Liver (tissue), 9 donors: ENCODE measurements around the gene RILP. TPM values are rescaled to one million over a fixed set of nuclear protein-coding genes. Genes with fewer than 3 reads are reported as not detected.

Source experiments
- DNase-seq: peaks from one replicate; pipeline ENCODE4 v3.0.0-alpha.2; 2017; ENCODE audit warnings: low spot score
- H3K27ac ChIP-seq, 2 donors: one replicate each; pipeline ENCODE4 v1.7.0; 2013; ENCODE audit warnings: inconsistent platforms in 2 of 2, low read length in 2 of 2, control low read depth in 1 of 2, low read depth in 1 of 2, mild to moderate bottlenecking in 1 of 2
- H3K27me3 ChIP-seq, 4 donors: one replicate each; pipeline versions ENCODE4 v1.6.1 to v1.7.0; 2013; ENCODE audit warnings: low read length in 3 of 4, inconsistent platforms in 1 of 4, mild to moderate bottlenecking in 1 of 4, moderate library complexity in 1 of 4; ENCODE audit not compliant: control insufficient read depth in 4 of 4, insufficient read depth in 4 of 4
- H3K36me3 ChIP-seq, 4 donors: one replicate each; pipeline versions ENCODE4 v1.6.1 to v1.7.0; 2013; ENCODE audit warnings: low read length in 3 of 4, mild to moderate bottlenecking in 3 of 4, low read depth in 1 of 4, moderate library complexity in 1 of 4; ENCODE audit not compliant: control insufficient read depth in 4 of 4, insufficient read depth in 3 of 4
- H3K4me1 ChIP-seq, 4 donors: one replicate each; pipeline versions ENCODE4 v1.6.1 to v1.7.0; 2013; ENCODE audit warnings: low read length in 3 of 4, mild to moderate bottlenecking in 3 of 4, moderate library complexity in 1 of 4; ENCODE audit not compliant: control insufficient read depth in 4 of 4, insufficient read depth in 4 of 4
- H3K4me3 ChIP-seq, 3 donors: one replicate each; pipeline versions ENCODE4 v1.6.1 to v1.7.0; 2013; ENCODE audit warnings: low read length in 3 of 3, control low read depth in 1 of 3, low read depth in 1 of 3, mild to moderate bottlenecking in 1 of 3
- H3K9ac ChIP-seq, 2 donors: one replicate each; pipeline ENCODE4 v1.7.0; 2013; ENCODE audit warnings: low read length in 2 of 2, mild to moderate bottlenecking in 2 of 2, moderate library complexity in 2 of 2, control low read depth in 1 of 2, low read depth in 1 of 2
- H3K9me3 ChIP-seq, 4 donors: one replicate each; pipeline versions ENCODE4 v1.6.1 to v1.7.0; 2013; ENCODE audit warnings: low read length in 3 of 4; ENCODE audit not compliant: control insufficient read depth in 4 of 4
- ATF3 ChIP-seq: IDR thresholded peaks from 2 replicates; pipeline ENCODE4 v1.6.1; 2016; ENCODE audit warnings: antibody characterized with exemption
- EGR1 ChIP-seq, 2 donors: IDR thresholded peaks; 2 replicates each; pipeline ENCODE4 v1.6.1; 2016 to 2018; ENCODE audit warnings: antibody characterized with exemption in 2 of 2, low read depth in 2 of 2
- FOXA1 ChIP-seq: IDR thresholded peaks from 2 replicates; pipeline ENCODE4 v1.6.1; 2016; ENCODE audit warnings: antibody characterized with exemption
- FOXA2 ChIP-seq: IDR thresholded peaks from 2 replicates; pipeline ENCODE4 v1.6.1; 2016; ENCODE audit warnings: antibody characterized with exemption
- GABPA ChIP-seq, 2 donors: IDR thresholded peaks in 1 of 2; conservative IDR thresholded peaks in 1 of 2; 2 replicates each; pipeline ENCODE4 v1.6.1; 2016; ENCODE audit warnings: antibody characterized with exemption in 2 of 2, mild to moderate bottlenecking in 1 of 2, moderate library complexity in 1 of 2
- HNF4A ChIP-seq, 2 donors: conservative IDR thresholded peaks; 2 replicates each; pipeline ENCODE4 v1.6.1; 2016; ENCODE audit warnings: antibody characterized with exemption in 2 of 2, mild to moderate bottlenecking in 2 of 2
- HNF4G ChIP-seq: IDR thresholded peaks from 2 replicates; pipeline ENCODE4 v1.6.1; 2016; ENCODE audit warnings: antibody characterized with exemption
- JUND ChIP-seq, 2 donors: IDR thresholded peaks; 2 replicates each; pipeline ENCODE4 v1.6.1; 2016; ENCODE audit warnings: antibody characterized with exemption in 2 of 2
- MAX ChIP-seq: IDR thresholded peaks from 2 replicates; pipeline ENCODE4 v1.6.1; 2016; ENCODE audit warnings: antibody characterized with exemption
- NR2F2 ChIP-seq: IDR thresholded peaks from 2 replicates; pipeline ENCODE4 v1.6.1; 2016; ENCODE audit warnings: antibody characterized with exemption
- RAD21 ChIP-seq, 2 donors: IDR thresholded peaks; 2 replicates each; pipeline ENCODE4 v1.6.1; 2016; ENCODE audit warnings: antibody characterized with exemption in 2 of 2, mild to moderate bottlenecking in 2 of 2
- RXRA ChIP-seq, 2 donors: IDR thresholded peaks; 2 replicates each; pipeline ENCODE4 v1.6.1; 2017 to 2018; ENCODE audit warnings: antibody characterized with exemption in 2 of 2, mild to moderate bottlenecking in 1 of 2
- SP1 ChIP-seq: IDR thresholded peaks from 2 replicates; pipeline ENCODE4 v1.6.1; 2018; ENCODE audit warnings: antibody characterized with exemption, mild to moderate bottlenecking
- TAF1 ChIP-seq: conservative IDR thresholded peaks from 2 replicates; pipeline ENCODE4 v1.6.1; 2016; ENCODE audit warnings: antibody characterized with exemption, mild to moderate bottlenecking
- YY1 ChIP-seq: IDR thresholded peaks from 2 replicates; pipeline ENCODE4 v1.6.1; 2016; ENCODE audit warnings: antibody characterized with exemption, mild to moderate bottlenecking
- ZBTB33 ChIP-seq: IDR thresholded peaks from 2 replicates; pipeline ENCODE4 v1.6.1; 2016; ENCODE audit warnings: antibody characterized with exemption
- WGBS: extraction: QIAGEN DNeasy Blood & Tissue Kit; methylation state at CpG from one replicate; pipeline ENCODE4 v1.1.7; 2013; 5-methylcytosine and 5-hydroxymethylcytosine counted together
- polyA plus RNA-seq, 2 donors: library from polyadenylated mRNA; stranded (reverse) in 1 of 2; unstranded in 1 of 2; fragments of 200-250 nt in 1 of 2; fragments of >200 nt in 1 of 2; fragmentation: Nextera tagmentation in 1 of 2; extraction: Ambion mirVana in 1 of 2; gene quantifications; one replicate each; pipeline versions ENCODE4 v1.2.1 to v1.2.3, GENCODE V29; 2013 to 2015
- total RNA-seq, 2 donors: library from RNA; depleted of rRNA; stranded (reverse); fragments of >200 nt; gene quantifications; one replicate each; pipeline ENCODE4 v1.2.3, GENCODE V29; 2014
- TF ChIP-seq, protein P1 (sequence below): fragments of 150-350 bp; IDR thresholded peaks from 2 replicates; pipeline ENCODE4 v1.5.1; 2017; ENCODE audit warnings: improper control_type of control experiment, low read depth, low read length; ENCODE audit not compliant: missing input control
- TF ChIP-seq, protein P2 (sequence below): IDR thresholded peaks from 2 replicates; pipeline ENCODE4 v1.6.1; 2016; ENCODE audit warnings: antibody characterized with exemption, mild to moderate bottlenecking
- donor health status: healthy.
- donor health status: healthy.
- donor health status: healthy.
- donor health status: healthy.
- donor health status: healthy.

RILP gene
- total and polyA plus RNA-seq, 4 donors: 7.9 to 47.4 (median 22.5) TPM

- Histone ChIP-seq H3K27ac (no peak overlapping the region), H3K27me3 (no peaks in the 10 kb centered on the region), H3K4me3 (peak overlapping the region in 2 of 3 donors; percentile 86 to 96), H3K4me1 (peaks cover 4 to 16% (median 10%) of the 10 kb centered on the region in 4 donors), H3K9me3 (no peaks in the 10 kb centered on the region), H3K9ac (no peak overlapping the region), H3K36me3 (peaks cover 12 to 44% (median 42%) of the 10 kb centered on the region in 4 donors)
- WGBS: 75% methylated on average over 5 of the region's 5 CpGs
- DNase-seq: no peak
- no peak for TF ChIP-seq JUND (IDR thresholded peaks at IDR 0.05)
- no peak for TF ChIP-seq EGR1 (IDR thresholded peaks at IDR 0.05; ENCODE audit: low read depth in 2 of 2)
- no peak for TF ChIP-seq ZBTB33
- no peak for TF ChIP-seq RXRA (IDR thresholded peaks at IDR 0.05)
- TF ChIP-seq MAX: no peak
- TF ChIP-seq, protein P1, sequence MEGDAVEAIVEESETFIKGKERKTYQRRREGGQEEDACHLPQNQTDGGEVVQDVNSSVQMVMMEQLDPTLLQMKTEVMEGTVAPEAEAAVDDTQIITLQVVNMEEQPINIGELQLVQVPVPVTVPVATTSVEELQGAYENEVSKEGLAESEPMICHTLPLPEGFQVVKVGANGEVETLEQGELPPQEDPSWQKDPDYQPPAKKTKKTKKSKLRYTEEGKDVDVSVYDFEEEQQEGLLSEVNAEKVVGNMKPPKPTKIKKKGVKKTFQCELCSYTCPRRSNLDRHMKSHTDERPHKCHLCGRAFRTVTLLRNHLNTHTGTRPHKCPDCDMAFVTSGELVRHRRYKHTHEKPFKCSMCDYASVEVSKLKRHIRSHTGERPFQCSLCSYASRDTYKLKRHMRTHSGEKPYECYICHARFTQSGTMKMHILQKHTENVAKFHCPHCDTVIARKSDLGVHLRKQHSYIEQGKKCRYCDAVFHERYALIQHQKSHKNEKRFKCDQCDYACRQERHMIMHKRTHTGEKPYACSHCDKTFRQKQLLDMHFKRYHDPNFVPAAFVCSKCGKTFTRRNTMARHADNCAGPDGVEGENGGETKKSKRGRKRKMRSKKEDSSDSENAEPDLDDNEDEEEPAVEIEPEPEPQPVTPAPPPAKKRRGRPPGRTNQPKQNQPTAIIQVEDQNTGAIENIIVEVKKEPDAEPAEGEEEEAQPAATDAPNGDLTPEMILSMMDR: no peak
- TF ChIP-seq, protein P2, sequence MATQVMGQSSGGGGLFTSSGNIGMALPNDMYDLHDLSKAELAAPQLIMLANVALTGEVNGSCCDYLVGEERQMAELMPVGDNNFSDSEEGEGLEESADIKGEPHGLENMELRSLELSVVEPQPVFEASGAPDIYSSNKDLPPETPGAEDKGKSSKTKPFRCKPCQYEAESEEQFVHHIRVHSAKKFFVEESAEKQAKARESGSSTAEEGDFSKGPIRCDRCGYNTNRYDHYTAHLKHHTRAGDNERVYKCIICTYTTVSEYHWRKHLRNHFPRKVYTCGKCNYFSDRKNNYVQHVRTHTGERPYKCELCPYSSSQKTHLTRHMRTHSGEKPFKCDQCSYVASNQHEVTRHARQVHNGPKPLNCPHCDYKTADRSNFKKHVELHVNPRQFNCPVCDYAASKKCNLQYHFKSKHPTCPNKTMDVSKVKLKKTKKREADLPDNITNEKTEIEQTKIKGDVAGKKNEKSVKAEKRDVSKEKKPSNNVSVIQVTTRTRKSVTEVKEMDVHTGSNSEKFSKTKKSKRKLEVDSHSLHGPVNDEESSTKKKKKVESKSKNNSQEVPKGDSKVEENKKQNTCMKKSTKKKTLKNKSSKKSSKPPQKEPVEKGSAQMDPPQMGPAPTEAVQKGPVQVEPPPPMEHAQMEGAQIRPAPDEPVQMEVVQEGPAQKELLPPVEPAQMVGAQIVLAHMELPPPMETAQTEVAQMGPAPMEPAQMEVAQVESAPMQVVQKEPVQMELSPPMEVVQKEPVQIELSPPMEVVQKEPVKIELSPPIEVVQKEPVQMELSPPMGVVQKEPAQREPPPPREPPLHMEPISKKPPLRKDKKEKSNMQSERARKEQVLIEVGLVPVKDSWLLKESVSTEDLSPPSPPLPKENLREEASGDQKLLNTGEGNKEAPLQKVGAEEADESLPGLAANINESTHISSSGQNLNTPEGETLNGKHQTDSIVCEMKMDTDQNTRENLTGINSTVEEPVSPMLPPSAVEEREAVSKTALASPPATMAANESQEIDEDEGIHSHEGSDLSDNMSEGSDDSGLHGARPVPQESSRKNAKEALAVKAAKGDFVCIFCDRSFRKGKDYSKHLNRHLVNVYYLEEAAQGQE: no peak
- TF ChIP-seq YY1: no peak
- no peak for TF ChIP-seq GABPA (IDR thresholded peaks at IDR 0.05 in 1 of 2, conservative IDR thresholded peaks at IDR 0.05 in 1 of 2)
Measured at GRCh38 chr17:1683459-1683858, 33.8 kb upstream of the RILP start.

- Histone ChIP-seq H3K4me3 (no peak overlapping the region), H3K9me3 (no peaks in the 10 kb centered on the region), H3K9ac (no peak overlapping the region), H3K36me3 (peaks cover 37 to 95% (median 85%) of the 10 kb centered on the region in 4 donors), H3K27ac (no peak overlapping the region), H3K4me1 (no peaks in the 10 kb centered on the region), H3K27me3 (no peaks in the 10 kb centered on the region)
- no peak for DNase-seq
- WGBS: 94% methylated on average over 13 of the region's 13 CpGs
- TF ChIP-seq FOXA1: no peak
- TF ChIP-seq YY1: no peak
- TF ChIP-seq, protein P2: no peak
- no peak for TF ChIP-seq HNF4G
- TF ChIP-seq MAX: no peak
- TF ChIP-seq SP1: no peak
- TF ChIP-seq ZBTB33: no peak
- TF ChIP-seq RAD21 (IDR thresholded peaks at IDR 0.05): no peak
- no peak for TF ChIP-seq HNF4A (conservative IDR thresholded peaks at IDR 0.05)
- no peak for TF ChIP-seq FOXA2
- TF ChIP-seq JUND (IDR thresholded peaks at IDR 0.05): no peak
- TF ChIP-seq TAF1: no peak
- no peak for TF ChIP-seq ATF3
- TF ChIP-seq GABPA (IDR thresholded peaks at IDR 0.05 in 1 of 2, conservative IDR thresholded peaks at IDR 0.05 in 1 of 2): no peak
- no peak for TF ChIP-seq NR2F2
Measured at GRCh38 chr17:1676401-1676800, 26.7 kb upstream of the RILP start.
